T-helper 2 cell treated with Interferon-gamma antibody and Interleukin-4, amounts not matched to agents 5 μg/mL and 100 μg/mL, for 36 hours (primary cell): ENCODE measurements around the gene ACTA1.
"Not testable (repeated sequence)": the region's sequence is repeated elsewhere in the genome, so short reads cannot be mapped to it uniquely, and the experiment has no call there.

Experiments used
- DNase-seq: peaks from one replicate; pipeline ENCODE4 v3.0.0; 2021; ENCODE audit warnings: low spot score
- H3K27ac Mint-ChIP-seq: one replicate; pipeline ENCODE4 v1.8.0; 2021; ENCODE audit warnings: mild to moderate bottlenecking, mixed read lengths
- H3K27me3 Mint-ChIP-seq: one replicate; pipeline ENCODE4 v1.8.0; 2021; ENCODE audit warnings: low read depth, mixed read lengths
- H3K36me3 Mint-ChIP-seq: one replicate; pipeline ENCODE4 v1.8.0; 2021; ENCODE audit warnings: low read depth, mixed read lengths
- H3K4me1 Mint-ChIP-seq: one replicate; pipeline ENCODE4 v1.8.0; 2021; ENCODE audit warnings: low read depth, mixed read lengths
- H3K4me3 Mint-ChIP-seq: one replicate; pipeline ENCODE4 v1.8.0; 2022; ENCODE audit warnings: mild to moderate bottlenecking, moderate library complexity, mixed read lengths
- H3K9me3 Mint-ChIP-seq: one replicate; pipeline ENCODE4 v1.8.0; 2021; ENCODE audit warnings: mixed read lengths

ACTA1 gene

GRCh38 chr1:229434005-229434640 lies at the start of gene ACTA1:
TSS of gene ACTA1 (minus strand) at chr1:229434094. CDS start at chr1:229433115, 979 bp downstream.
- Mint-ChIP-seq H3K36me3 (peaks cover 16% of the 10 kb centered on the region), H3K4me1 (peaks cover 13% of the 10 kb centered on the region), H3K27ac (no peak within 1 kb of the TSS), H3K4me3 (no peak within 1 kb of the TSS), H3K9me3 (no peaks in the 10 kb centered on the region), H3K27me3 (peaks cover 78% of the 10 kb centered on the region)
- no peak for DNase-seq

GRCh38 chr1:229482511-229482910 lies 48.6 kb upstream of the ACTA1 start:
- peaks cover 11% of the 10 kb centered on the region for H3K4me1 Mint-ChIP-seq
- H3K27me3 Mint-ChIP-seq, result no peaks in the 10 kb centered on the region
- H3K9me3 Mint-ChIP-seq, result no peaks in the 10 kb centered on the region
- H3K27ac Mint-ChIP-seq, result no peak overlapping the region
- no peak overlapping the region for H3K4me3 Mint-ChIP-seq
- DNase-seq, result no peak
- peaks cover 49% of the 10 kb centered on the region for H3K36me3 Mint-ChIP-seq

- Mint-ChIP-seq H3K36me3 (peaks cover 42% of the 10 kb centered on the region), H3K4me3 (no peak overlapping the region)
These were observed 46.6 kb upstream of the ACTA1 start for GRCh38 chr1:229480495-229480894.

GRCh38 chr1:229479660-229480399 lies 45.9 kb upstream of the ACTA1 start:
- no peak overlapping the region for H3K4me3 Mint-ChIP-seq

More at GRCh38 chr1:229480495-229480894, 46.6 kb upstream of the ACTA1 start:
- Mint-ChIP-seq H3K27ac (no peak overlapping the region), H3K4me1 (peaks cover 11% of the 10 kb centered on the region), H3K27me3 (no peaks in the 10 kb centered on the region), H3K9me3 (no peaks in the 10 kb centered on the region)
- DNase-seq, result no peak

GRCh38 chr1:229478852-229479251 lies 45.0 kb upstream of the ACTA1 start:
- H3K4me3 Mint-ChIP-seq, result no peak overlapping the region
- no peak for DNase-seq
- H3K9me3 Mint-ChIP-seq, result no peaks in the 10 kb centered on the region
- H3K4me1 Mint-ChIP-seq, result peaks cover 11% of the 10 kb centered on the region
- no peak overlapping the region for H3K27ac Mint-ChIP-seq
- H3K36me3 Mint-ChIP-seq, result peaks cover 47% of the 10 kb centered on the region
- no peaks in the 10 kb centered on the region for H3K27me3 Mint-ChIP-seq

More at GRCh38 chr1:229479660-229480399, 45.9 kb upstream of the ACTA1 start:
- Mint-ChIP-seq H3K27ac (no peak overlapping the region), H3K27me3 (no peaks in the 10 kb centered on the region), H3K4me1 (peaks cover 11% of the 10 kb centered on the region), H3K36me3 (peaks cover 42% of the 10 kb centered on the region), H3K9me3 (no peaks in the 10 kb centered on the region)
- no peak for DNase-seq

- H3K27me3 Mint-ChIP-seq, DNase-seq, H3K27ac Mint-ChIP-seq, H3K9me3 Mint-ChIP-seq, H3K4me3 Mint-ChIP-seq: not testable (repeated sequence)
- Mint-ChIP-seq H3K36me3 (peaks cover 33% of the 10 kb centered on the region), H3K4me1 (peaks cover 10% of the 10 kb centered on the region)
These were observed 42.0 kb upstream of the ACTA1 start for GRCh38 chr1:229475859-229476258.

GRCh38 chr1:229474509-229474908 lies 40.6 kb upstream of the ACTA1 start:
- no peak overlapping the region for H3K4me3 Mint-ChIP-seq
- no peak overlapping the region for H3K27ac Mint-ChIP-seq
- peaks cover 34% of the 10 kb centered on the region for H3K36me3 Mint-ChIP-seq
- no peaks in the 10 kb centered on the region for H3K9me3 Mint-ChIP-seq
- H3K4me1 Mint-ChIP-seq, result peaks cover 3% of the 10 kb centered on the region
- no peak for DNase-seq
- no peaks in the 10 kb centered on the region for H3K27me3 Mint-ChIP-seq

GRCh38 chr1:229471175-229471574 lies 37.3 kb upstream of the ACTA1 start:
- H3K9me3 Mint-ChIP-seq, result no peaks in the 10 kb centered on the region
- H3K4me3 Mint-ChIP-seq, result no peak overlapping the region
- H3K27me3 Mint-ChIP-seq, result no peaks in the 10 kb centered on the region
- H3K27ac Mint-ChIP-seq, result no peak overlapping the region
- peaks cover 36% of the 10 kb centered on the region for H3K36me3 Mint-ChIP-seq
- DNase-seq, result no peak
- no peaks in the 10 kb centered on the region for H3K4me1 Mint-ChIP-seq

GRCh38 chr1:229470406-229471043 lies 36.6 kb upstream of the ACTA1 start:
- Mint-ChIP-seq H3K36me3 (peaks cover 37% of the 10 kb centered on the region), H3K27ac (no peak overlapping the region), H3K27me3 (no peaks in the 10 kb centered on the region), H3K4me3 (no peak overlapping the region), H3K4me1 (no peaks in the 10 kb centered on the region), H3K9me3 (no peaks in the 10 kb centered on the region)
- no peak for DNase-seq

GRCh38 chr1:229466887-229467286 lies 33.0 kb upstream of the ACTA1 start:
- DNase-seq, result no peak
- no peaks in the 10 kb centered on the region for H3K27me3 Mint-ChIP-seq
- H3K36me3 Mint-ChIP-seq, result peaks cover 52% of the 10 kb centered on the region
- no peak overlapping the region for H3K27ac Mint-ChIP-seq
- no peaks in the 10 kb centered on the region for H3K9me3 Mint-ChIP-seq
- no peak overlapping the region for H3K4me3 Mint-ChIP-seq
- H3K4me1 Mint-ChIP-seq, result no peaks in the 10 kb centered on the region

GRCh38 chr1:229464672-229465071 lies 30.8 kb upstream of the ACTA1 start:
- Mint-ChIP-seq H3K36me3 (peaks cover 62% of the 10 kb centered on the region), H3K4me3 (no peak overlapping the region), H3K4me1 (no peaks in the 10 kb centered on the region), H3K9me3 (no peaks in the 10 kb centered on the region), H3K27ac (no peak overlapping the region), H3K27me3 (no peaks in the 10 kb centered on the region)
- no peak for DNase-seq

GRCh38 chr1:229461032-229461668 lies 27.3 kb upstream of the ACTA1 start:
- no peak for DNase-seq
- Mint-ChIP-seq H3K9me3 (no peaks in the 10 kb centered on the region), H3K4me1 (peaks cover 3% of the 10 kb centered on the region), H3K27ac (no peak overlapping the region), H3K36me3 (peaks cover 63% of the 10 kb centered on the region), H3K27me3 (no peaks in the 10 kb centered on the region), H3K4me3 (no peak overlapping the region)

- DNase-seq, result no peak
- Mint-ChIP-seq H3K27me3 (no peaks in the 10 kb centered on the region), H3K27ac (no peak overlapping the region), H3K36me3 (peaks cover 59% of the 10 kb centered on the region), H3K4me1 (peaks cover 3% of the 10 kb centered on the region), H3K9me3 (no peaks in the 10 kb centered on the region), H3K4me3 (no peak overlapping the region)
These were observed 25.9 kb upstream of the ACTA1 start for GRCh38 chr1:229459815-229460214.

GRCh38 chr1:229457436-229457835 lies 23.5 kb upstream of the ACTA1 start:
- DNase-seq, result no peak
- no peak overlapping the region for H3K27ac Mint-ChIP-seq
- no peak overlapping the region for H3K4me3 Mint-ChIP-seq

More at GRCh38 chr1:229457436-229457835, 23.5 kb upstream of the ACTA1 start:
- Mint-ChIP-seq H3K4me1 (peaks cover 3% of the 10 kb centered on the region), H3K36me3 (peaks cover 45% of the 10 kb centered on the region), H3K27me3 (no peaks in the 10 kb centered on the region), H3K9me3 (no peaks in the 10 kb centered on the region)
